Smooth muscle cell (in vitro differentiated cells): Measurements from ENCODE around the gene SH3GL2. TPM values are rescaled to one million over a fixed set of nuclear protein-coding genes. Genes with fewer than 3 reads are reported as not detected.

ENCODE experiments used
- DNase-seq: peaks from one replicate; lab custom pipeline; 2025; ENCODE audit not compliant: unreplicated experiment; lab: John Stamatoyannopoulos, UW
- H2AFZ ChIP-seq: fragments of 200-600 bp; sonication (generic); 2 replicates; pipeline ENCODE4 v1.6.0; 2016; ENCODE audit warnings: antibody characterized with exemption, low read depth, mild to moderate bottlenecking
- H3F3A ChIP-seq: fragments of 200-600 bp; sonication (generic); 2 replicates; pipeline ENCODE4 v1.6.0; 2017; ENCODE audit warnings: antibody characterized with exemption, low read depth
- H3K27ac ChIP-seq: fragments of 200-600 bp; sonication (generic); 2 replicates; pipeline ENCODE4 v1.5.1; 2016; ENCODE audit warnings: low read depth, mild to moderate bottlenecking
- H3K27me3 ChIP-seq: fragments of 200-600 bp; sonication (generic); 2 replicates; pipeline ENCODE4 v1.6.1; 2016; ENCODE audit warnings: low read depth, mild to moderate bottlenecking
- H3K36me3 ChIP-seq: fragments of 200-600 bp; sonication (generic); 2 replicates; pipeline ENCODE4 v1.5.1; 2016; ENCODE audit warnings: low read depth
- H3K4me1 ChIP-seq: fragments of 200-600 bp; sonication (generic); 2 replicates; pipeline ENCODE4 v1.5.1; 2016; ENCODE audit warnings: low read depth
- H3K4me2 ChIP-seq: fragments of 200-600 bp; sonication (generic); 2 replicates; pipeline ENCODE4 v1.6.0; 2016; ENCODE audit warnings: mild to moderate bottlenecking
- H3K4me3 ChIP-seq: fragments of 200-600 bp; sonication (generic); 2 replicates; pipeline ENCODE4 v1.5.1; 2016; ENCODE audit warnings: mild to moderate bottlenecking
- H3K79me2 ChIP-seq: fragments of 200-600 bp; sonication (generic); 2 replicates; pipeline ENCODE4 v1.6.0; 2016; ENCODE audit warnings: low read depth, mild to moderate bottlenecking
- H3K9ac ChIP-seq: fragments of 200-600 bp; sonication (generic); 2 replicates; pipeline ENCODE4 v1.6.0; 2016; ENCODE audit warnings: low read depth
- H3K9me3 ChIP-seq: fragments of 200-600 bp; sonication (generic); replicated peaks from 2 replicates; pipeline ENCODE4 v1.5.1; 2016; ENCODE audit warnings: low read depth
- H4K20me1 ChIP-seq: fragments of 200-600 bp; sonication (generic); 2 replicates; pipeline ENCODE4 v1.6.0; 2016; ENCODE audit warnings: low read depth
- CTCF ChIP-seq: fragments of 200-600 bp; sonication (generic); IDR thresholded peaks from 2 replicates; pipeline ENCODE4 v1.5.1; 2017; ENCODE audit warnings: borderline replicate concordance, mild to moderate bottlenecking, antibody characterized with exemption; ENCODE audit not compliant: insufficient read depth, poor library complexity, severe bottlenecking
- WGBS: methylation state at CpG from one replicate; pipeline ENCODE4 v1.1.7; 2016; ENCODE audit warnings: low lambda C conversion rate; 5-methylcytosine and 5-hydroxymethylcytosine counted together
- polyA plus RNA-seq: library from polyadenylated mRNA; unstranded; fragments of >200 nt; fragmentation: Nextera tagmentation; extraction: Ambion mirVana; gene quantifications from 2 replicates; pipeline ENCODE4 v1.2.1, GENCODE V29; 2016
- total RNA-seq: library from RNA; depleted of rRNA; stranded (reverse); fragments of >200 nt; gene quantifications from 2 replicates; pipeline ENCODE4 v1.2.3, GENCODE V29; 2014

Gene SH3GL2
- total and polyA plus RNA-seq, 2 experiments from 2014 or later = not detected

GRCh38 chr9:17734674-17735073 is 155.8 kb downstream of the SH3GL2 start:
- TF ChIP-seq CTCF = no peak
- Histone ChIP-seq H3K4me1 (no peaks in the 10 kb centered on the region), H3K9me3 (no peaks in the 10 kb centered on the region), H3K4me3 (no peak overlapping the region), H3K4me2 (no peak overlapping the region), H2AFZ (no peak overlapping the region), H4K20me1 (no peaks in the 10 kb centered on the region), H3F3A (no peaks in the 10 kb centered on the region), H3K27me3 (peaks cover 13% of the 10 kb centered on the region), H3K36me3 (no peaks in the 10 kb centered on the region), H3K27ac (no peak overlapping the region), H3K79me2 (no peaks in the 10 kb centered on the region), H3K9ac (no peak overlapping the region)
- no peak for DNase-seq
- WGBS = 71% methylated on average over 2 of the region's 2 CpGs

GRCh38 chr9:17735859-17736258 is 157.0 kb downstream of the SH3GL2 start:
- no peak overlapping the region for H3K4me3 ChIP-seq
- H3K27ac ChIP-seq = no peak overlapping the region
- H2AFZ ChIP-seq = no peak overlapping the region
- peaks cover 19% of the 10 kb centered on the region for H3K27me3 ChIP-seq
- H3F3A ChIP-seq = no peaks in the 10 kb centered on the region
- no peak overlapping the region for H3K4me2 ChIP-seq
- no peak for DNase-seq
- 92% methylated on average over 3 of the region's 3 CpGs for WGBS
- H3K36me3 ChIP-seq = no peaks in the 10 kb centered on the region
- no peaks in the 10 kb centered on the region for H3K4me1 ChIP-seq
- H3K9ac ChIP-seq = no peak overlapping the region
- no peak for TF ChIP-seq CTCF
- no peaks in the 10 kb centered on the region for H3K9me3 ChIP-seq
- H3K79me2 ChIP-seq = no peaks in the 10 kb centered on the region
- no peaks in the 10 kb centered on the region for H4K20me1 ChIP-seq

- 86% methylated on average over 2 of the region's 2 CpGs for WGBS
- no peak overlapping the region for H2AFZ ChIP-seq
- TF ChIP-seq CTCF = no peak
Measured at GRCh38 chr9:17739022-17739421, 160.2 kb downstream of the SH3GL2 start.

GRCh38 chr9:17739736-17740135 is 160.9 kb downstream of the SH3GL2 start:
- no peaks in the 10 kb centered on the region for H3K79me2 ChIP-seq
- no peak for DNase-seq
- no peak for TF ChIP-seq CTCF
- H3K9ac ChIP-seq = no peak overlapping the region
- no peak overlapping the region for H2AFZ ChIP-seq
- H3K27ac ChIP-seq = no peak overlapping the region
- no peaks in the 10 kb centered on the region for H3K36me3 ChIP-seq
- H4K20me1 ChIP-seq = no peaks in the 10 kb centered on the region
- WGBS = 0% methylated on average over 1 of the region's 1 CpG
- peaks cover 19% of the 10 kb centered on the region for H3K27me3 ChIP-seq
- no peaks in the 10 kb centered on the region for H3K4me1 ChIP-seq
- H3K4me2 ChIP-seq = no peak overlapping the region
- H3F3A ChIP-seq = no peaks in the 10 kb centered on the region
- no peaks in the 10 kb centered on the region for H3K9me3 ChIP-seq
- no peak overlapping the region for H3K4me3 ChIP-seq

More at GRCh38 chr9:17739022-17739421, 160.2 kb downstream of the SH3GL2 start:
- no peaks in the 10 kb centered on the region for H3K36me3 ChIP-seq
- DNase-seq = no peak
- H3K9ac ChIP-seq = no peak overlapping the region
- no peak overlapping the region for H3K27ac ChIP-seq
- H4K20me1 ChIP-seq = no peaks in the 10 kb centered on the region
- H3K79me2 ChIP-seq = no peaks in the 10 kb centered on the region
- no peaks in the 10 kb centered on the region for H3F3A ChIP-seq
- no peak overlapping the region for H3K4me3 ChIP-seq
- no peaks in the 10 kb centered on the region for H3K9me3 ChIP-seq
- no peaks in the 10 kb centered on the region for H3K4me1 ChIP-seq
- no peak overlapping the region for H3K4me2 ChIP-seq
- peaks cover 19% of the 10 kb centered on the region for H3K27me3 ChIP-seq
